HuH-7 (cell line): ENCODE measurements around the gene SOX10.
"Not testable (repeated sequence)": the region's sequence is repeated elsewhere in the genome, so short reads cannot be mapped to it uniquely, and the experiment has no call there.

Experiments used
- DNase-seq: peaks from one replicate; pipeline ENCODE4 v3.0.0; 2011; ENCODE audit warnings: low spot score

SOX10 gene

GRCh38 chr22:37959231-37959825 lies 25.0 kb downstream of the SOX10 start:
- no peak for DNase-seq

GRCh38 chr22:37957232-37957631 lies 27.1 kb downstream of the SOX10 start:
- no peak for DNase-seq

DNA sequence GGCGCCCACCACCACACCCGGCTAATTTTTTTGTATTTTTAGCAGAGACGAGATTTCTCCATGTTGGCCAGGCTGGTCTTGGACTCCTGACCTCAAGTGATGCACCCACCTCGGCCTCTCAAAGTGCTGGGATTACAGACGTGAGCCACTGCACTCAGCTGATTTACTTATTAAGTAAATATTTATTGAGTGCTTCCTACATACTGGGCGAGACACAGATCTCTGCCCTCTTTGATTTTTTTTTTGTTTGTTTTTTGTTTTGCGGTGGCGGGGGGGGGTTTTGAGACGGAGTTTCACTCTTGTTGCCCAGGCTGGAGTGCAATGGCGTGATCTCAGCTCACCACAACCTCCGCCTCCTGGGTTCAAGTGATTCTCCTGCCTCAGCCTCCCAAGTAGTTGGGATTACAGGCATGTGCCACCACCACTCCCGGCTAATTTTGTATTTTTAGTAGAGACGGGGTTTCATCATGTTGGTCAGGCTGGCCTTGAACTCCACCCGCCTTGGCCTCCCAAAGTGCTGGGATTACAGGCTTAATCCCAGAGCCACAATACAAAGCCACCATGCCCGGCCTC lies 28.4 kb downstream of the SOX10 start:
- not testable (repeated sequence) for DNase-seq

- DNase-seq: no peak
These were observed 29.7 kb downstream of the SOX10 start for GRCh38 chr22:37954686-37955085.

GRCh38 chr22:37953437-37954179 lies 30.7 kb downstream of the SOX10 start, which contains the start of the genes C22orf23 and POLR2F:
TSS of gene C22orf23 (minus strand) at chr22:37953601. CDS start at chr22:37953149, 452 bp downstream.
TSS of gene POLR2F (plus strand) at chr22:37953699. CDS start at chr22:37953788, 89 bp downstream.
- peak; percentile 98 for DNase-seq

DNA sequence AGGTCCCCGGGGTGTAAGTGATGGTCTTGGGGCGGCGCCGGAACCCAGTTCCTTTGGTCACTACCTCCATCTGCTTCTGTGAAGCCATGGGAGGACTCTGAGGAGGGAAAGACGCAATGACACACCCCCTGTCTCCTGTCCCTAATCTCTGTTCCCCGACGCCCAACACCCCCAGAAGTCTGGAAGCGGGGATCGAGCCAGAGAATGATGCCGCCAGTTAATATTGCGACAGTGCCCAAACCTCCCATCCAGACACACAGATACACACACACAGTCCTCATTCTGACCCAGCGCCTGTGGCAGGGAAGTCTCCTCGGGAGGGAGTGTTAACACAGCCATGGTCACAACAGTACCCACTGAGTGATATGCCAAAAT lies 31.3 kb downstream of the SOX10 start:
- DNase-seq: no peak

DNA sequence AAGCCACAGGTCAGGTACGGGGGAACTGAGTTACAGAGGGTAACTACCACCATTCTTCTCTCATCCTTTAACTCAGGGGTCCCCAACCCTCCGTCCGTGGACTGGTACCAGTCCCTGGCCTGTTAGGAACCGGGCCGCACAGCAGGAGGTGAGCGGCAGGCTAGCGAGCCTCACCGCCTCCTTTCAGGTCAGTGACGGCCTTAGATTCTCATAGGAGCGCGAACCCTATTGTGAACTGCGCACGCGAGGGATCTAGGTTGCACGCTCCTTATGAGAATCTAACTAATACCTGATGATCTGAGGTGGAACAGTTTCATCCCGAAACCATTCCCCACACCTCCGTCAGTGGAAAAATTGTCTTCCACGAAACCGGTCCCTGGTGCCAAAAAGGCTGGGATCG lies 31.7 kb downstream of the SOX10 start:
- DNase-seq: not testable (repeated sequence)

DNA sequence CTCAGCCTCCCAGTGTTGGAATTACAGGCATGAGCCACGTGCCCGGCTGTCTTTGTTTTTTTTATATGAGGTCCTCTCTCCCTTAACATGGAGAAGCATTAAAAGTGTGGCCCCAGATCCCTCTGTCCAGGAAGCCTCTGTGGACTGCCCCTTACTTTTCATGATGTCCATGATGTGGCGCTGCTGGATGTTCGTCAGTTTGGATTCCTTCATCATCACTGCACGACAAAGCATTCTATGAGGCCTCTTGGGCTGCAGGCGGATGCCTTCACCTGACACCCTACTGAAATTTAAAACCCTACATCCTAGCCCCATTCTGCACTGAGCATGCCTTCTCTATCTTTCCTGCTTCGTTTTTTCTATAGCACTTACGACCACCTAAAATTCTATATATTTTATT lies 33.0 kb downstream of the SOX10 start:
- DNase-seq: peak; percentile 43

GRCh38 chr22:37947142-37947795 lies 37.1 kb downstream of the SOX10 start:
- not testable (repeated sequence) for DNase-seq

- not testable (repeated sequence) for DNase-seq
These were observed 39.9 kb downstream of the SOX10 start for GRCh38 chr22:37944423-37944822.

DNA sequence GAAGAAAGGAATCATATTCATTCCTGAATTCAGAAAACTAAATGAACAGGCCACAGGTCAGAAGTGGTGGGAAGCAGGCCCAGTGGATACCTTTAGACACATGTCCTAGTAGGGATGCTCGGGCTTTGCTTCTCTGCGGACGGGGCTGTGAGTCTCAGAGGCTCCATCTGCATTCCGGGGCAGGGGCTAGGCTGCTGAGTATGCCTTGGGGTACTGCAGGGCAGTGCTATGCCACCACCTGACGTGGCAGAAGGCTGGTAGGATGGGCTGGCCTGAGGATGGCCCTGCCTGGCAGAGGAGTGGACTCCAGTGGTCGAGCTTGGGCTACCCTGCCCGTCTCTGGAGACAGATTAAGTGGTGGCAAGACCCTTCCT lies 40.5 kb downstream of the SOX10 start:
- DNase-seq: no peak

DNA sequence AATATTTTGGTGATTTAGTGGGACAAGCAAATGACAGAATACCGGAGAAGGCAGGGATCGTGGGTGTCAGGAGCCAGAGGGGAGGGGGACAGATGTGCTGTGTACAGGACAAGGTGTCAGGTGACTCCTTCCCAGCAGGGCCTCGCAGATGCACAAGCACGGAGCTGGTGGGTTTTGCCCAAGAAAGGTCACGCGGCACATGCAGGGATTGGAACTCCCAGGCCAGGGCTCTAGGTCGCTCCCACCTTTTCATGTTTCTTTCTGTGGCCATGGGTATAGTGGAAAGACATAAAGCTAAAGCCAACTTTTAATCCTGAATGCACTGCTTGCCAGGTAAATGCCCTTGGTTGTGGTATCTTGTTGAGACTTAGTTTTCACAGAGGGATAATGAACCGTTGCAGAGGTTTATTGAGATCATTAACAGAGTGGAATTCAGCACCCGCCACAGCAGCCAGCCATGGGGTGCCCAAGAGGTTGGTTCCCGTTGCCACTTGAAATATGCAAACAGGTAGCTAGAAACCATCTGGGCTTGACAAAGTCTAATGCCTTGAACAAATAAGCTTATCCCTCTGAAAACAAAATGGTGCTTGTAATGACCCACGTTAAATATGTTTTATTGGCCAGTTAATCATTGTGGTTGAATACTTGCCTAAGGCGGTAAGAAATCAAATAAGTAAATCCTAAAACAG lies 41.1 kb downstream of the SOX10 start:
- DNase-seq: no peak

DNA sequence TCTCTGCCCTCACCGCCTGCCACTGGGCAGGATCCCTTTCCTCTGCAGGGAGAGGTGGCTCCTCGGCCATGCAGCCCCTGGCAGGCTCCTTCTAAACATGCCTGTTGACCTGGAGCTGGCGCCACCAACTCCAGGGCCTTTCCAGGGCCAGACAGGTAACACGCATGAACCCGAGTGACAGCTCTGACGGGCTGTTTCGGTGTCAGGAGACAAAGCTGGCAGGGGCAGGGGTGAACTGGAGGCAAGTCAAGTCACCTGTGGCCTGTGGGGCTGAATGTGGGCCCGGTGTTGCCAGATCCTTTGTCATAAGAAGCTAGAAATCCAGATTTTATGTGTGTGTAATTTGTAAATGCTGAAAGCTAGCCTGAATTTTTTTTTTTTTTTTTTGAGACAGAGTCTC lies 42.2 kb downstream of the SOX10 start:
- no peak for DNase-seq

DNA sequence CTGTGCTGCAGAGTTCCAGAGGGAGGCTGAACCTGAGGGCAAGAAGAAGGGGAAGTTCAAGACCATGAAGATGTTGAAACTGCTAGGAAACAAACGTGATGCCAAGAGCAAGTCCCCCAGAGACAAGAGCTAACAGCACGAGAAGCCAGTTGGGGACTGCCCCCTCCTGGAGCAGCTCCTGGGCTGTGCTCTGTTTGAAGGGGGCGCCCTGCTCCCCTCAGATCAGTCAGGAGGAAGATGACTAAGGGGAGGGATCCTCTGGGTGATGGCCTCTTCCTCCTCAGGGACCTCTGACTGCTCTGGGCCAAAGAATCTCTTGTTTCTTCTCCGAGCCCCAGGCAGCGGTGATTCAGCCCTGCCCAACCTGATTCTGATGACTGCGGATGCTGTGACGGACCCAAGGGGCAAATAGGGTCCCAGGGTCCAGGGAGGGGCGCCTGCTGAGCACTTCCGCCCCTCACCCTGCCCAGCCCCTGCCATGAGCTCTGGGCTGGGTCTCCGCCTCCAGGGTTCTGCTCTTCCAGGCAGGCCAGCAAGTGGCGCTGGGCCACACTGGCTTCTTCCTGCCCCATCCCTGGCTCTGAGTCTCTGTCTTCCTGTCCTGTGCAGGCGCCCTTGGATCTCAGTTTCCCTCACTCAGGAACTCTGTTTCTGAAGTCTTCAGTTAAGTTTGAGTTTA lies 43.5 kb downstream of the SOX10 start:
- DNase-seq: no peak

- DNase-seq: peak; percentile 98
These were observed 50.5 kb downstream of the SOX10 start for GRCh38 chr22:37933711-37934376.

DNA sequence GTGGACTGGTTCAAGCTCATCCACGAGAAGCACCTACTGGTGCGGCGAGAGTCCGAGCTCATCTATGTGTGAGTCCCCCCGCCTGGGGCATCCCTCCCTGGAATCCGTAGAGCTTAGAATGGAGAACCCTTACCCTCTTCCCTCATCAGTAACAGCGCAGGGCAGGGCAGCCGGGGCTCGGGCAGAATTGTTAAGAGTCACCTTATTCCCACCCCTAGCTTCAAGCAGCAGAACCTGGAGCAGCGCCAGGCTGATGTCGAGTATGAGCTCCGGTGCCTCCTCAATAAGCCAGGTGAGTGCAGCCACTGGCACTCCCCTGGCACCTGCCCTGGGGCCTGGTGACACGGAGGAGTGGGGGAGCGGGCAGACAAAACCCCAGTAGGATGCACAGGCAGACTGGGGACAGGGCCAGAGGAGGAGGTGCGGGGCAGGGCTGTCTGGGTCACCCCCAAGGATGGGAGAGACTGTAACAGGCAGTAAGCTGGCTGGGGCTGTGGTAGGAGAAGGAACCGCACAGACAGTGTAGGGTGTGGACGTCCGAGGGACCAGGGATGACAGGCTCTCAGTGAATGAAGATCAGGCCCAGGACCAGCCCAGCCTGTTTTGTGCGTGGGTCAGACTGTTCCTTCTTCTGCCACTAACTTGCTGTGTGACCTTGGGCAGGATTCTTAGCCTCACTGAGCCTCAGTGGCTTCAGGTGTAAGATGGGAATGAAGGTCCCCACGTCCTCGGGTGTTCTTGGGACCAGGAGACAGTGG lies 51.4 kb downstream of the SOX10 start:
- no peak for DNase-seq

GRCh38 chr22:37932401-37932800 lies 52.0 kb downstream of the SOX10 start:
- DNase-seq: no peak

DNA sequence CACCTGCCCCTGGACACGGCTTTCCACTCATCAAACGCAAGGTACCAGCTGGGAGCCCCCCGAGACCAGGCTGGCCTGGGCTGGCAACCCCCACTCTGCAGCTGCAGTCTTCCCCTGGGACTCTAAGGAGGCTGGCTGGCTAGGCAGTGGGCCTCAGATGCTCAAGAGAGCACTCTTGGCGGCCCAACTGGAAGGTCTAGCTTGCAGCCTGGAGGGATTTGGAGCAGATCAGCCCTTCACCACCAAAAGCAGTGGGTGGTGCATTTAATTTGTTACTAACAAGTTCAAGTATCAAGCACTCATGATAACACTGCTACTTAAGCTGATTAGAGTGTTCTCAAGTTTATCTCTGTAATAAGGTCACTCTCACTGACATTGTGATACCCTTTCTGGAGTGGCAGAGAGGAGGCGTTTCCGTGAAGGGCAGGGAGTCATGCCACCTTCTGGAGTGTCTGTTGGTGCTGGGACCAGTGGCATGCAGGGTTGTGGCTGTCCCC lies 52.4 kb downstream of the SOX10 start:
- no peak for DNase-seq

DNA sequence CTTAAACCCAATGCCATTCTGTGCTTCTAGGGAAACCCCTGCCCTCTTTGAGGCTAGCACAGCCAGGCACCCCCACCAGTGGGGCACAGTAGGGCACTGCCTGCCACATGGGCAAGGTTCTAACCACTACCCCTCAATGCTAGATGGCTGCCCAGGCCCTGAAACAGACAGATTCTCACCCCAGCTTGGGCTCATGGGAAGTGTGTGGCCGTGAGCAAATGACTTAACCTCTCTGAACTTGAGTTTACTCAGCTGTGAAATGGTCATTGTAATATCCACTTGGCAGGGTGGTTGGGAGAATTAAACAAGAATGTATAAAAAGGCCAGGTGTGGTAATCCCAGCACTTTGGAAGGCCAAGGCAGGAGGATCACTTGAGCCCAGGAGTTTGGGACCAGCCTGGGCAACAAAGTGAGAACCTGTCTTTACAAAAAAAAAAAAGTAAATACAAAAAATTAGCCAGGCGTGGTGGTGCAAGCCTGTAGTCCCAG lies 53.4 kb downstream of the SOX10 start:
- no peak for DNase-seq
